ENCODE data around the gene DSCAM.

DSCAM gene

DNA sequence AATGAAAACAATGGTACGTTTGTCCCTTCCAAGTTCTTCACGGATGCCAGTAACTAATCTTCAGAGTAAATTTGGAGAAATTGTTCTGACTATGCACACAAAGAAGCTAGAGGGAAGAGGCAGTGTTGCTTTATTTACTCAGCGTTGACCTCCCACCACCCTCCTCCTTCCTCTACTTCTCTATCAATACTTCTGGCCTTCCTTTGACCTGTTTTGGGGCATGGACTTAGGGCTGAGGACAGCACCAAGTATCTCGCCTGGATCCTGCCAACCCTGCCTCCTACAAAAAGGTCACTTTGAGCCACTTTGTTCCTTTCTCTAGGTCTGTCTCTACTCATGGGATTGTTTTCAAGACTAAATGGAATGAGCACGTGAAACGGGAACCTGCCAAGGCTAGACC is 282.6 kb downstream of the DSCAM start:
- DNase-seq (ENCODE audit: low read depth, low spot score): no peak
- H3K27ac ChIP-seq: no peak overlapping the region

DNA sequence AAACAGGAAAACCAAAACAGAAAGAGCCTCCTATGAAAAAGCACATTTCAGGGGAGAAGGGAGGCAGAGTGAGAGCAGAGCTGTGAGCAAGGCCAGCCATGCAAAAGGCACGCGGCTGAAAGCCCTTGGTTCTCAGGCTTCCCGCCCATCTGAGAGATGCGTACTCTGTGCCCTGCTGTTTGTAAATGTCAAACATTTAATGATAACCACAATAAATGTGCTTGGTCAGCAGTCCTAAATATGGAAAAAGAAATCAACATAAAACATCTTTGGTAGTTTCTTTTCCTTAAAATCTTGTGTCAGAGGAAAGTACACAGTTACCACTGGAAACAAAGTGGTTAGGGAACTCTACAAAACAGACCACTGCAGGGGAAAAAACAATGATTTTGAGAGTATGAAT is 283.1 kb downstream of the DSCAM start:
- no peak overlapping the region for H3K27ac ChIP-seq
- no peak for DNase-seq (ENCODE audit: low read depth, low spot score)

DNA sequence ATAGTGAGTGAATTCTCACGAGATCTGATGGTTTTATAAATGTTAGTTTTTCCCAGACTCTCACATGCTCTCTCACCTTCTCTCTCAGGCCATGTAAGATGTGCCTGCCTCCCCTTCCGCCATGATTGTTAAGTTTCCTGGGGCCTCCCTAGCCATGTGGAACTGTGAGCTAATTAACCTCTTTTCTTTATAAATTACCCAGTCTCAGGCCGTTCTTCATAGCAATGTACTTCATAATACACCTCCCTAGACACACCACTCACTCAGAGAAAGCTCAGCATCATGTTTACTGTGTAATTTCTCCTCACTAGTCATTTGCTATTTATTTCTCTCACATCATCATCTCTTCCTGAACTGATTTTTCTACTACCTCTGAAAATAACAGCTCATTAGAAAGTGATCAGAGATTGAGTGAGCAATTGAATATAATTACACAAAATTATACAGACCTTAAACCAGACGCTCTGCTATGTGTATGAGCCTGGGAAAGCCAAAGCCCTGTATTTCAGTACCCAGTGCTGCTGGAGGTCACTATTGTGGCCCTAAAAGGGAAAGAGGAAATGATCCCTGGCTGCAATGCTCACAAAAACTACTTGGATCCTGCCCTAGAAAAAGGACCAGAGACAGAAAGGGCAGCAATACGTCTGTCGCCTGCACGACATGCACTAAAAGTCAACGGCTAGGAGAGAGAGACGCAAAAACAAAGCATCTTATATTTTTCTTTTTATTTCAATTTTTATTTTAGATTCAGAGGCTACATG is 284.5 kb downstream of the DSCAM start:
- DNase-seq (ENCODE audit: low read depth, low spot score): no peak
- no peak overlapping the region for H3K27ac ChIP-seq

DNA sequence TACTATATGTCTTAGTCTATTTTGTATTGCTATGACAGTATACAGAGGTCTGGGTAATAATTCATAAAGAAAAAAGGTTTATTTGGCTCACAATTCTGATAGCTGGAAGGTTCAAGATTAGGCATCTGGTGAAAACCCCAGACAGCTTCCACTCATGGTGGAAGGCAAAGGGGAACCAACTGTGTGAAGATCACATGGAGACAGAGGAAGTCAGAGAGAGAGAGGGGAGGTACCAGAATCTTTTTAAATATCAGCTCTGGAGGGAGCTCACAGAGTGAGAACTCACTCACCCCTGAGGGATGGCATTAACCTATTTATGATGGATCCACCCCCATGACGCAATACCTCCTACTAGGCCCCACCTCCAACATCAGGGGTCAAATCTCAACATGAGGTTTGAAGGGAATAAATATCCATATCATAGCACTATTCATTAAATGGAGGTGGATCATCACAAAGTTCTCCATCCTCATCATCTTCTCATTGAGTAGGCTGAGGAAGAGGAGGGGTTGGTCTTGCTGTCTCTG is 290.5 kb downstream of the DSCAM start:
- no peak overlapping the region for H3K27ac ChIP-seq
- no peak for DNase-seq (ENCODE audit: low read depth, low spot score)

DNA sequence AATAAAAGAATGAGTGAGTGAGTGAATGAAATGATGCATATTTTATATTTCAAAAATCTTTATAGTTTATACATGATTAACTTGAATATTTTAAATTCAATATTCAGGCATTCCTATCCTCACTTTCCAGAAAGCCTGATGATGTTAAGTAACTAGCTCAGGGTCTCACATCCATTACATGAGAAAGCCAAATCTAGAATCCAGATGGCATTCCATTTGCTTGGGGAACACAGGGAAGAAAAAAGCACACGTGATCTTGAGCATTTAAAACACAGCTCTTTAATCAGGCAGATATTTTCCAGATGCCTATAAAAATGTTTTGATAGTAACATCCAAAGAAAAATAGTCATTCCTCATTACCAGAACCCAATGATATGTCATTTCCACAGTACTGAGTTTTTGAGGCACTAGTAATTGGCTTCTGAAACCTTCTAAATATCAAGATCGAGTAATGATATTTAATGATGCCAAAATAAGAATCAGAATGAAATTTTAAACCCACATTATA is 291.9 kb downstream of the DSCAM start:
- no peak overlapping the region for H3K27ac ChIP-seq
- no peak for DNase-seq (ENCODE audit: low read depth, low spot score)

DNA sequence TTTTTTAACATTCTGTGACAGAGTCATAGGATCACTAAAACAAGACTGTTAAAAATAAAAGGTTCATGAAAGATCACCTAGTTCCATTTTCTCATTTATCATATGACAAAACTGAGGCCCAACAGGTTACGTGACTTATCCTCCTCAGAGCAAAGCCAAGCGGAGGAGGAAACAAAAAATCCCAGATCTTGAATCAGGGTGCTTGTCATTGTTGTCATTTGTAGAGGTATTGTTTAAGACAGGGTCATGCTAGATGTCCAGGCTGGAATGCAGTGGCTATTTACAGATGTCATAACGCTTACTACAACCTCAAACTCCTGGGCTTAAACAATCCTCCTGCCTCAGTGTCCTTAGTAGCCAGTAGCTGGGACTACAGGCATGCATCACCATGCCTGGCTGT is 293.2 kb downstream of the DSCAM start:
- no peak overlapping the region for H3K27ac ChIP-seq
- peak; percentile 1 for DNase-seq (ENCODE audit: low read depth, low spot score)

DNA sequence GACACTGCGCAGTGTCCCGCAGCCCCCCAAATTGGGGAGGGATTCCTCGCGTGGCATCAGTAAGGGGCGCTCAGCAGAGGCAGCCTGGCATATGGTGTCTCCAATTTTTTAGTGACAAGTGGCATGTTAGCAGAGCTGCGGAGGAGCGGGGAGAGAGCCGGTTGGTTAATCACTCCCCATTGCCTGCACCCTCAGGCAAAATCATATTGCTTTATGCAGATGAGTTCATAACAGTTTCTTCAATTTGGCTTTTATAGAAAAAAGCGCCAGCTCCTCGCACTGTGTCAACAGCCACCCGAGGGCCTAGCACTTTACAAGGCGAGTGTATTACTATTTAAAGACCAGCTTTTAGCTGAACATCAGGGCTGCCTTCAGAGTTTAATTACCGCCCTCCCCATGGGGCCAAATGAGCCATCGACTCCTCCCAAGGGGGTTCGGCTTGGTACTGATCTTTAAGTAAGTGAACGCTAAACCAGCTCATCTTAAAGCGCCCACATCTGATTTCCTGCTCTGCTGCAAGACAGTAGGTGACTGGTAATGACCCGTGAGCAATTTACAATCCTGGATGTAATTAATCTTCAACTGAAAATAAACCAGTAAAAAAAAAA is 298.9 kb downstream of the DSCAM start:
- no peak for DNase-seq (ENCODE audit: low read depth, low spot score)
- no peak overlapping the region for H3K27ac ChIP-seq

DNA sequence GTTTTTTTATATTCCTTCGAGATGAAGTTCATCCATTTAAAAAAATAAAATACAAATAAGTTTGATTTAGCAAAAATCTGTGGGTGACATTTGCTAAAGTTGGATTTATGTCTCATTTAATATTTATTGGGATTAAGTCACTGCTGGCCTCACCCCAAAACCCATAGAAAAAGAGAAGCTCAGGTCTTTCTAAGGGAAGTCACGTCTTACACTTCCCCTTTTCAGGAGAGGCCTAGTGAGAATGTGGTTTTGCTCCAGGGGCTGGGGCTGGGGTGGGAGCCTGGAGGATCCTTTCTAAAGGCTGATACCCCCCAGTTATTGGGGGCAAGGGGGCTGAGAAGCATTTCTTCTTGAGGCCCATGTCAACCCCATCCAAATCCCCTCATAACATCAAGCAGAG is 300.3 kb downstream of the DSCAM start:
- DNase-seq (ENCODE audit: low read depth, low spot score): no peak
- no peak overlapping the region for H3K27ac ChIP-seq

DNA sequence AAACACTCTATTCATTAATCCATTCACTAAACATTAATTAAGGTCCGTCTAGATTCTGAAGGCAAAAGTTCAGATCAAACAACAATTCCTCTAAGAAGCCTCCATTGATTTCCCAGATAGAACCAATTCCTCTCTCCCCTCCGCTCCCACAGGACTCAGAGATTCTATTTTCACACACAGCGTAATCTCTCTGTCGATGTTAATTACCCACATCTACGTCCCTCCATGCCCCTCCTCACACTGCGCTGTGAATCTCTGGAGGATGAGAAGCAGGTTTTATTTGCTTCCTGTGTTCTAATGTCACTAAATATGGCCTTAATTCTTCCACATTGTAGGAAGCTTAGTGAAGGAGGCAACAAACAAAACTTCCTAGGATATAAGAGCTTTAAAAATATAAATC is 306.7 kb downstream of the DSCAM start:
- no peak overlapping the region for H3K27ac ChIP-seq

DNA sequence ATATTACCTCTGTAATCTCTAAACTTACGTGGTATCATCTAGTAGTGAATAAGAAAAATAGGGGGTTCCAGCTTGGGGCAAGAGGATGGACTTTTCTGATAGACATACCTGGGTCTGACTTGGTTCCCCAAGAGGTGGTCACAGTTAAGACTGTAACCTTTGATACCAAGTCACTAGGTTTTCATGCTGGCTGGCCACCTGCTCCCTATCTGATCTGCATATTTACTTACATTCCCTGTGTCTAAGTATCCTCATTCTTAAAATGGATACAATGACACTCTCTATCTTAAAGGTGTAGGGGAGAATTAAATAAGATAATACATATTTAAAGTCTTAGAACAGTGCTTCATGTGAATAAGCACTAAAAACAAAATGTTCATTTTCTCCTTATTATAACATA is 312.1 kb downstream of the DSCAM start:
- no peak for DNase-seq (ENCODE audit: low read depth, low spot score)
- no peak overlapping the region for H3K27ac ChIP-seq

More for the DNA sequence above, 306.7 kb downstream of the DSCAM start:
- DNase-seq (ENCODE audit: low read depth, low spot score): no peak

DNA sequence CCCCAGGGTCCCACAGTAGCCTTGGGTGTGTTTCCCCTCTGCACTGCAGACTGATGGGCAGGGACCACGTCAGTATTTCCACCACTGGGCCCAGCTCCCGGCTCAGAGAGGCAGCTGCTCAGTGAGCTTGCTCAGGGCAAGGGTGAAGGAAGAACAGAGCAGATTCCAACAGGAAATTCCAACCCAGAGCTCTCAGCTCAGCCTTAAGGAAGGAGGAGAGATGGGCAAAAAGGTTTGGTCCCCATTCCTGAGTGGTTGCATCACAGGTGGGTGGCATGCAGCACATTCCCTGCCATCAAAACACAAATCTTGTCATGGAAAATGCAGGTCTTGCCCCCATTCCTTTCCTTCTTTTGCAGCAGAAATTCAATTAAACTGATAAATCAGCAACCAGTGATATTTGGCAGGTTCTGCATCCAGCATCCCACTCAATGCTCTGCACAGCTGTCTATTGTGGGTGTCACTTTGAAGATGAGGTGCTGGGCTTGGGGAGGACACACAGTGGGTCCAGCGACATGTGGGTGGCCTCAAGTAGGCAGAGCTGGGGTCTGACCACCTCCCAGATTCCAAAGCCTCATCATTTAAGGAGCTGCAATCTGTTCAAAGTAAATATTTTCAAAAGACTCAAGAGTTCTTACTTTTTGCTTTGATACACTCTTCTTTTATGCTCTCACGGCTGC is 315.4 kb downstream of the DSCAM start:
- no peak for DNase-seq (ENCODE audit: low read depth, low spot score)
- no peak overlapping the region for H3K27ac ChIP-seq

DNA sequence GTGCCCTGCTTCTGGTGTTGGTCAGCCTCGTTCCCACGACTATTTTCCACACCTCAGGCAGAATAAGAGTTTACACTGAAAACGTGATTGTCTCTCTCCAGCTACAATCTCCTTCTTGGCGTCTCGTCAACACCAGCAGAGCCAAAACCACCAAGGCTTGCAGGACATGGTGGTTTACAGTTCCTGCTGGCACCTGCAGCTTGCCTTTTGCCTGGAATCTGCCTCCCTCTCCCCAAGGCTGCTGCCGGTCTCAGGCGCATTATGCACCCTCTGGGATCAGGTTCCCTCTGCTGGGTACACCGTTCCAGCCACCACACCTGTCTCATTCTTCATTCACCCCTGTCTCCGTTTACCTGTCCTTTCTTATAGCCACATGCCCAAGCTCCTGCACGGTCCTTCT is 315.9 kb downstream of the DSCAM start:
- DNase-seq (ENCODE audit: low read depth, low spot score): no peak

DNA sequence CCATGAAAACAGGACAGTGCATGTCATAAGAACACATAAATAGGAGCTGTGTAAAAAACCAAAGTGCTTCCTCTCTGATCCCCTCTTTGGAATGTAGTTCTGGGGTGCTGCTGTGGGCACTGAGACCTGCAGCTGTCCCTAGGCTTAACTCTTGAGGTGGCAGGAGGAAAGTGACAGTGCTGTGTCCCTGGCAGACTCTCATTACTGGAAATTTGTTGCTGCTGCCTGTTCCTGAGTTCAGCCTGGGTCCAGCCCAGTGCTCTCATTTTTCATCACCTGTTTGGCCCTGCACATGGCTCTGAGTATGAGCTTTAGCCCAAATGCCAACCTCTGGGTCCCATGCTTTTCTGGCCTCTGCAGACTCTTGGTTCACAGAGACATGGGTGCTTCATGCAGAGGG is 329.3 kb downstream of the DSCAM start:
- H3K27ac ChIP-seq: no peak overlapping the region

More for the DNA sequence above, 315.9 kb downstream of the DSCAM start:
- H3K27ac ChIP-seq: no peak overlapping the region

DNA sequence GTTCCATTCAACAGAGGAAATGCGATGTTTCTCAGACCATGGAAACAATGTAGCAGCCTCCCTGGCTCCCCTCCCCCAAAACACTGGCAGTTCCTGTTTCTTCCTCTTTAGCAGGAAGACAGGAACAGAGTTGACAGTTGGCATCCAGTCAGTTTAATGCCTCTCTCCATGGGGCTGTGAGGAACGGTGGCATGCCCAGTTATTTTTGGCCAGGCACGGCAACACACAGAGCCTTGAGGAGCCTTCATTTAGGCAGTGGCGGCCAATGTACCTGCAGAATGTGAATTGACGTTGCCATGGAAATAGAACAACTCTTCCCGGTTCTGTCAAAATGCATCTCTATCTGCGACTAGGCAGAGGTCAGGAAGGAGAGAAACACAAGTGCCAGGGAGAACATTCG is 330.6 kb downstream of the DSCAM start:
- DNase-seq (ENCODE audit: low read depth, low spot score): no peak
- no peak overlapping the region for H3K27ac ChIP-seq

More for the DNA sequence above, 329.3 kb downstream of the DSCAM start:
- DNase-seq (ENCODE audit: low read depth, low spot score): no peak

DNA sequence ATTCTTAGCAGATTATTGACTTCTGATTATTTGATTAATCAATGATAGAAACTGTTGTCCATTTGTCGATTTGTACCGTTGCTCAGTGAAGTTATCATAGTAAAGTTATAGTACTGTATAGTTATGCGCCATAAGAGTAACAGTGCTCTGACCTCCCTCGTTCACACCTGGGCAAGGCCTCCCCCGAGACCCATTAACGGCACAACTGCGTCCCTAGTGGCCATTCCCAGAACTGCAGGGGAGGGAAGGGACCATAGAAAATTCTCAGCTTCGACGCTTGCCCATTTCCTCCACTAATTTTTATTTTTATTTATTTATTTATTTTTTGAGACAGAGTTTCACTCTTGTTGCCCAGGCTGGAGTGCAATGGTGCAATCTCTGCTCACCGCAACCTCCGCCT is 334.4 kb downstream of the DSCAM start:
- H3K27ac ChIP-seq: peak overlapping the region; percentile 37
- DNase-seq (ENCODE audit: low read depth, low spot score): no peak

DNA sequence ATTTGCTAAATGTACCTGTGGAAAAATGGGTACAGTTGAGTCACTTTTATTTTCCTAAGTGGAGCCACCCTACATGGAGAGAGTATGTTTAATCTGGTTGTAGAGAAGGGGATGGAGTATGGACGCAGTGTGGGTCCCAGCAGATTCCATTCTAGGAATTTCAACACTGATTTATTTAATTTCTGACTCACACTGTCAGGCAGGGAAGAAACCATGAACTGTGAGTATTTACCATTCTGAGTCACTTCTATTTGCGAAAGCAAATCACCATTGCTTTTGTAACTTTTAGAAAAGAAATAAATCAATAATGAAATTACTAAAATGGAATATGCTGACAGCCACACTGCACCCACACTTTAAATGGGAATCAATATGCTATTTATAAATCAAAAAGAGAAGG is 339.0 kb downstream of the DSCAM start:
- peak; percentile 59 for DNase-seq (ENCODE audit: low read depth, low spot score)
- peak overlapping the region; percentile 74 for H3K27ac ChIP-seq

DNA sequence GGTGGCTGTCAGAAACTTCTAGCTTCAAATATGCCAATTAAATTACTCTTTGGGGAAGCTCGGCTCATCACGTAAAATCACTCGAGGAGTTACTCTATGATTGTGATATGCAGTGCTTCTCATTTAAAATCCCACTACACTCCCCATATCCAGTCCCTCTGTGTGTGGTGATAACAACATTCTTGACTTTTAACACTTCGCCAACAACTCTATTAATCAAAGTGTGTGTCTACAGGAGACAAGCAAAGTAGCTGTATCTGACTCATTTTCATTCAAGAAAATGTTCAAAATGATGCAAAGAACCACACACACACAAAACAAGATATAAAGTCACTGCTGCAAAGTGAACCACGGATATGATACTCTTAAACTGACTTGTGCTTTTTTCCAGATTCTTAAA is 341.3 kb downstream of the DSCAM start:
- DNase-seq (ENCODE audit: low read depth, low spot score): no peak
- no peak overlapping the region for H3K27ac ChIP-seq

DNA sequence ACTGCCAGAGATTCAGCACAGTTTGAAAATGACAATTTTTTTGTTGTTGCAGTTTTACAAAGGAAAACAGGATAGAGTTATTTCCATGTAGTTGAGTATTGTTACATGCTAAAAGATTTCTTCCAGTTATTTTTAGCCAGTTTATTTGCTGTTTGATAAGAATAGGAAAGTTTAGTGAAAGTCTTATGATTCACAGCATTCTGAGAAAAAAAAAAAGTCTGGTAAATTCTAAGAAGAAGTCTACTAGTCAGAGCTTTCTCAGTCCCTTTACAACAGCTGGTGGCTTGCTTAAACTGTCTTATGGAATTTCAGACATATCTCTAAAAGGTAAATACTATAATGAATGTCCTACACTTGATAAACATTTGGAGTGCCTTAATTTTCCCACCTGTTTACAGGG is 341.7 kb downstream of the DSCAM start:
- no peak overlapping the region for H3K27ac ChIP-seq
- no peak for DNase-seq (ENCODE audit: low read depth, low spot score)

DNA sequence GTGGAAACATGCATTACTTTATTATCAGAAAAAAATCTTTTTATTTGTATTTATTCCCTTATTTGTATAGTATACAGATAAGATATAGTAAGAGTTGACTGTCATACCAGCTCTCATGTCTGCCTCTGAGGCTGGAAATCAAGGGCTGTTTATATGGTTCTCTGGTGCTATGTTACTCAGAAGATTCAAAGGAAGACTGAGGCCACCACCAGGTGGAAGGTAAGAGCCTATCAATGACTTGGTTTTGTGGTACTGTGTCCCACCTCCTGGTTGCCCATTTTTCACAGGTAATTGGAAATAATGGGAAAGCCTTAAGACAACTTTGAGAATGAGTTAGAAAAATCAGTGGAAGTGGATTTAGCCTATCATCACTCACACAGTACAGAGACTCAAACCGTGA is 342.1 kb downstream of the DSCAM start:
- no peak for DNase-seq (ENCODE audit: low read depth, low spot score)
- no peak overlapping the region for H3K27ac ChIP-seq

DNA sequence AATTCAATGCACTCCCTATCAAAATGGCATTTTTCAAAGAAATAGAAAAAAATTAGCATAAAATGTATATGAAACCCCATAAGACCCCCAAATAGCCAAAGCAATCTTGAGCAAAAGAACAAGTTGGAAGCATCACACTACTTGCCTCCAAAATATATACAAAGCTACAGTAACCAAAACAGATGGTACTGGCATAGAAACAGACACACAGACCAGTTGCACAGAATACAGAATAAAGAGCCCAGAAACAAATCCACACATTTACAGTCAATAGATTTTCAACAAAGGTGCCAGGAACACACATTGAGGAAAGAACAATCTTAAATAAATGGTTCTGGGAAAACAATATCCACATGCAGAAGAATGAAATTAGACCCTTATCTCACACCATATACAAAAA is 350.8 kb downstream of the DSCAM start:
- no peak overlapping the region for H3K27ac ChIP-seq
- no peak for DNase-seq (ENCODE audit: low read depth, low spot score)

DNA sequence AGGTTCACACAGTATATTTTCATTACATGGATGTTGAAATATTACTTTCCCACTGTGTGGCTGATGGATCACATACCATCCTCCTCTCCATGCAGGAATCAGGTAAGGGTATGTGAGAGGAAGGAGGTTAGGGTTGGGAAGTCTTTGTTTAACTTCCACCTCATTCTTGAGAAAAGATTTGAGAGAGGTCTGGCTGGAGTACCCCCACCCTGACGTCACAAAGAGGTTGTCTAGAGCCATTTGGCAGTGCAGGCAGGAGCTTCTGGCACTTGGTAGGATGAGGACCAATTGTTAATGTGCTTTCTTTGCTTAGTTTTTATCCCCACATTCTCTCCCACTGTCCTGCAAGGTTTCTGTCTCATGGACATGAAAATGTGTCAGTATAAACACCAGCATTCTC is 356.6 kb downstream of the DSCAM start:
- no peak overlapping the region for H3K27ac ChIP-seq
- no peak for DNase-seq (ENCODE audit: low read depth, low spot score)
